HG03558 (cell line): Measurements from ENCODE around the gene ISCU.

Source experiments
- ATAC-seq: cut with Tn5 transposase; IDR thresholded peaks from one replicate; pipeline ENCODE4 v1.9.1; 2021; ENCODE audit warnings: moderate number of reproducible peaks; ENCODE audit not compliant: unreplicated experiment; ENCODE audit errors: extremely low read depth

Gene ISCU

GRCh38 chr12:108562348-108563135, at the start of gene ISCU:
TSS of gene ISCU (plus strand) at chr12:108562596. CDS start at chr12:108562623, 27 bp downstream.
- peak; percentile 35 for ATAC-seq

DNA sequence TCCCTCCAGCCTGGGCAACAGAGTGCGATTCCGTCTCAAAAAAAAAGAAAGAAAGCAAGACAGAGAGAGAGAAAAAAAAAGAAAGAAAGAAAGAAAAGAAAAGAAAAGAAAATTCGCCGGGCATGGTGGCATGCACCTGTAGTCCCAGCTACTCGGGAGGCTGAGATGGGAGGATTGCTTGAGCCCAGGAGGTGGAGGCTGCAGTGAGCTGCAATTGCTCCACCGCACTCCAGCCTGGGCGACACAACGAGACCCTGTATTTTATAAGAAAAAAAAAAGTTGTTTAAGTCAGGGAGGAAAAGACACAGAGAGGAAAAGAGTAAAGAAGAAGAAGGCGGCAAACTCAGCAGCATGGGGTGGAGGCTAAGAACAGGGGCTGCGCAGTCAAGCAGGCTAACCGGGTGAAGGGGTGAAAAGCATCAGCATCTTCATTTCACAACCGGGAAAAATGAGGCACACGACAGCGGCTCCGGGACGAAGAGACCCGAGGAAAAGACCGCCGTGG, 47.9 kb upstream of the ISCU start:
- no peak for ATAC-seq

DNA sequence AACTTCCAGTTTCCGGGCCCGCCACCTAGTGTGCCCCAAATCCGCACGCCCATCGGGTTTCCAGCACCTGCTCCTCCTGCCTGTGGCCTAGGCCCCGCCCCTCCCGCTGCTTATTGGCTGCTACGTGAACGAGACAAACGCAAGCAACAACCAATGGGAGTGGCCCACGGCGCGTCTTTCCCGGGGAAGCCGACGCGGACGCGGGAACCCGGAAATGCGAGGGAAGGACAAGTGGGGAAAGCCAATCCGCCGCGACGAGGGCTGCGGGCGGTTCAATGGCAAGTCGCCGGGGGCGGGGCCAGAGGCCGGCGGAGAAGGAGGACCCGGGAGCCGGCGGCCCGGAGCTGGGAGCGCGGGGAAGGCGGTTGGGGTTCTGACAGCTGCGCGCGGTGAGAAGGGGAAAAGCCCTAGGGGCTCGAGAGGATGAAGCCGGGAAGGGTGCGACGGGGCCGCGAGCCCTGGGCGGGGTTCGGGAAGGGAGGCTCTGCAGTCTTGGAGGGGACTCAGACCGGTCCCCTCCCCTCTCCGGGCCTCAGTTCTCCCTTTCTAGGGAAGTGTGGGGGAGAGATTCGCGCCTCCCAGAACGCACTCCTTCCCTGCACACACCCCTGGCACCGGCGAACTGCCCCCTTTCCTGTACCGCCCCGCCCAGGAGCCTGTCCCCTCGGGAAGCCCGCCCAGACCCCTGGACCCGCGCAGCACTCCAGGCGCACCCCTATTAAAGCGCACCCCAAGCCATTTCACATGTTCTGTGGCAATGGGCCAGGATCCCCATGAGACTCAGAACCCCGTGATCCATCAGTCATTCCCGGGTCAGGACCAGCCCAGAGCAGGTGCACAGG, 47.2 kb upstream of the ISCU start, which contains the start of gene FICD:
Gene FICD, plus strand, starts transcription at position 305 of the 842 bp plus-strand sequence. CDS start 1,696 bp downstream, outside the sequence.
- peak; percentile 59 for ATAC-seq

DNA sequence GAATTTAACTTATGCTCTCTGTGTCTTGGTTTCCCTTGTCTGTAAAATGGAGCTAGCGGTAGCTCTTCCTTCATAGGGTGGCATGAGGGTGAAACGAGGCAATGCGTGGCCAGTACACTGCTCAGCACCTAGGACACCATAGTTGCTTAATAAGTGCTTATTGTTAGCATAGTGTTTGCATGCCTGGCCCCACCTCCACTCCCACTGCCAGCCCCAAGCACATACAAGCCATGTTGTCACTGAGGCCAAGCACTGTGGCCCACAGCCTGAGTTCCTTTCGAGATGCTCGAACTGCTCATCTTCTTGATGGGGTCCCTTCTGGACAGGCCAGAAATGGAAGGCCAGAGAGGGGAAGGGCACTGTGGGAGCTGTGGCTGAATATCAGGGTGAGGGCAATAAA, 46.5 kb upstream of the ISCU start:
- ATAC-seq: no peak

GRCh38 chr12:108516511-108517275, 45.7 kb upstream of the ISCU start:
- ATAC-seq: no peak

GRCh38 chr12:108517288-108518100, 44.9 kb upstream of the ISCU start:
- no peak for ATAC-seq

DNA sequence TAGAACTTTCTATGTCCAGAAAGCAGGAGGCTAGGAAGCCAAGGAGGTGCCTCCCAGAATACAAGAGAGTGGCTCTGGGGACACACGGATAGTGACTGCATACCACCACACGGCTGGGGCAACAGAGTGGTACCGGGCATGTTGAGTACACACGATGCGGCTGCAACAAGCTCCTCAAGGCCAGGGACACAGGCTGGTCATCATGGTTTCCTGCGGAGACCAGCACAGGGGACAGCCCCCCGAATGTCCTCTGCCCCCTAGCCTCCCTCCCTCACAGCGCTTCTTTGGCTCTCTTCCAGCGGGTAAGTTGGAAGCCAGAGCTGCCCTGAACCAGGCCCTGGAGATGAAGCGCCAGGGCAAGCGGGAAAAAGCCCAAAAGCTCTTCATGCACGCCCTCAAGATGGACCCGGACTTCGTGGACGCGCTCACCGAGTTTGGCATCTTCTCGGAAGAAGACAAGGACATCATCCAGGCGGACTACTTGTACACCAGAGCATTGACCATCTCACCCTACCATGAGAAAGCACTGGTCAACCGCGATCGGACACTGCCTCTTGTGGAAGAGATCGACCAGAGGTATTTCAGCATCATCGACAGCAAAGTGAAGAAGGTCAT, 44.2 kb upstream of the ISCU start:
- no peak for ATAC-seq

DNA sequence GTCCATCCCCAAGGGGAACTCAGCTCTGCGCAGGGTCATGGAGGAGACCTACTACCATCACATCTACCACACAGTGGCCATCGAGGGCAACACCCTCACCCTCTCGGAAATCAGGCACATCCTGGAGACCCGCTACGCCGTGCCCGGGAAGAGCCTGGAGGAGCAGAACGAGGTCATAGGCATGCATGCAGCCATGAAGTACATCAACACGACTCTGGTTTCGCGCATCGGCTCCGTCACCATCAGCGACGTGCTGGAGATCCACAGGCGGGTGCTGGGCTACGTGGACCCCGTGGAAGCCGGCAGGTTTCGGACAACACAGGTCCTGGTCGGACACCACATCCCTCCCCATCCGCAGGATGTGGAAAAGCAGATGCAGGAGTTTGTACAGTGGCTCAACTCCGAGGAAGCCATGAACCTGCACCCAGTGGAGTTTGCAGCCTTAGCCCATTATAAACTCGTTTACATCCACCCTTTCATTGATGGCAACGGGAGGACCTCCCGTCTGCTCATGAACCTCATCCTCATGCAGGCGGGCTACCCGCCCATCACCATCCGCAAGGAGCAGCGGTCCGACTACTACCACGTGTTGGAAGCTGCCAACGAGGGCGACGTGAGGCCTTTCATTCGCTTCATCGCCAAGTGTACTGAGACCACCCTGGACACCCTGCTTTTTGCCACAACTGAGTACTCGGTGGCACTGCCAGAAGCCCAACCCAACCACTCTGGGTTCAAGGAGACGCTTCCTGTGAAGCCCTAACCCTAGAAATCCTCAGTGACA, 43.5 kb upstream of the ISCU start:
- ATAC-seq: no peak

DNA sequence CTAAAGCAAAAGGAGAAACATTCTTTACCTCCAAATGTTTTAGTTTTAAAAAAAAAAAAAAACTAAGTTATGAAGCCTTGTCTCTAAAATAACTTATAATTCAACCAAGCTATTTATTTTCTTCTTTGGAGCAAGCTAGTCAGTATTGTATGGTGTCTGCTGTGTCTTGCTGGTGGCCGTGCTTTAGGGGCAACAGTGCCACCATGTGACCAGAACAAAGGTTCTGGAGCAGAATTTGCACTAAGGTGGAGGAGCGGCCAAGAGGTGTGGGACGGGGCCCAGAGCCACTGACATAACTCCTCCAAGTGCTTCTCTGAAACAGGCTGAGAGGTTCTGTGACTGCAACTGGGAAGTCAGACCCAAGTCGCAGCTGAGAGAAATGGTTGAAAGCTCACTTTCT, 42.8 kb upstream of the ISCU start:
- no peak for ATAC-seq

DNA sequence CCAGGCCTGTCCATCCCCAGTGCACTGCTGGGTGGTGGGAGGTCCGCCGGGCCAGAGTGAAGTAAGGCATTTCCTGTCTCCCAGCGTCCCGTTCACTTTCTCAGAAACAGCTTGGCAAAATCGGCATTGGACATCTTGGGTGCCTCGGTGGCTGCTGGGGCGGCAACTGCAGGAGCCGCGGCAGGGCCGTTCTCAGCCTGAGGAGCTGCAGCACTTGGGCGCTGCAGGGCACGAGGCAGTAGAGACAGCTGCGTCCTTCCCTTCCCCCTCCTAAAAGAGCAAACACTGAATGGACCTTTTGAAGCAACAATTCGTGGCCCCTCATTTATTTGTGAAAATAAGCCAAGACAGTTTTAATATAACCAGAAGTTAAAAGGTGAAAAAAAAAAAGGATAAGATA, 39.0 kb upstream of the ISCU start:
- no peak for ATAC-seq

DNA sequence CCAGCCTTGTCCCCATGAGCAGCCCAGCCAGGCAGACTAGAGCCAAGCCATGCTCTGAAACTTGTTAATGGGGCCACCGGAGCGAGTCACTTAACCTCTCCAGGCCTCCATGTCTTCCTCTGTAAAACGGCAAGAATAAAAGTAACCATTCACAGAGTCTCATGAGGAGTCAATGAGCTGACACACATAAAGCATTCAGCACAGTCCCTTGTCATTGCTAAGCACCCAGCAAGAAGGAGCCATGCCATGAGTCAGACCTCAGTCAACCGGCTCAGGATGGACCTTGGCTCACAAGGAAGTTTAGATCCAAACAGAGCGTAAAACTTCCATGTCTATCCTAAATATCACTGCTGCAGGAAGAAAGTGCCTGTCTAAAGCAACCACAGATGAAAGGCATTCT, 36.7 kb upstream of the ISCU start:
- ATAC-seq: no peak

DNA sequence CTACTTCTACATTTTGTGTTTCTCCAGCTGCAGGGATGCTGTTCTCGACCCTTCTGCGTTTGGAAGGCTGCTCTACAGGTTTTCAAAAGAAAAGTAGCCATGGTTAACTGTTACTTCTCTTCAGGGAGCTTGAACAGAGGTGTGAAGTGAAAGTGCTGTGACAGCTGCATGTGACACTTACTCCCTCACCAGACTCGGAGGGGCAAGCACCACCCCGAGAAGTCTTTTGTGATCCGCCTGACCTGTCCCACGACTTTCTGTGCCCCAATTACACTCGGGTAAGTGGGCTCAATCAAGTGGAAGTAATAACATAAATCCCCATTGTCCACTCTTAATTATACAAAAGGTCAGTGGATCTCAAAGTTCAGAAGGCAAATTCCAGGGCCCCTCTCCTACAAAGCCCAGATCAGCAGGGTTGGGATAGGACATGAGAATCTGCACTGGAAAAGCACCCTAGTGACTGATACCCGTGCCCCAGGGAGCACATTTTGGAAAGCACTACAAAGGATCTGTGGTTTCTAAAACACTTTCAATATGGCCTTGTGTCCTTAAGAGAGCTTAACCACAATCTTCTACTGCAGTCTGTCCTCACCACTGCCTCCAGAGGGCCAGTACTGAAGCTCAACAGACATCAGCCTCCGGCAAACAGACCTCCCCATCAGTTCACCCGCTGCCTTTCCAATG, 35.8 kb upstream of the ISCU start:
- ATAC-seq: no peak

DNA sequence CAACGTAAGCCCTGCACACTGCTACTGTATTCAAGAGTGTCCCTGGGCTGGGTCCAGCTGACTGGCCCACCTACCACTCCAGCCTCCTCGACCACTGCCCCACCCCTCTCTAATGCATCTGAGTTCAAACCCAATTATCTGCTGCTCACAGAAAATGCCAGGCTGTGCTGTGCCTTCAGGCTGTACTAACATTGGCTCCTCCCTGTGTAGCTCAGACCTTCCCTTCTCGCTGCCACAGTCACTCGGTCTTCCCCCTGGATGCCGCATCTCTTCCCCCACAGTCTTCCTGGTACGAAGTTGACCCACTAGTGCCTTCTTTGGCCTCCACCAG, 35.3 kb upstream of the ISCU start:
- no peak for ATAC-seq

DNA sequence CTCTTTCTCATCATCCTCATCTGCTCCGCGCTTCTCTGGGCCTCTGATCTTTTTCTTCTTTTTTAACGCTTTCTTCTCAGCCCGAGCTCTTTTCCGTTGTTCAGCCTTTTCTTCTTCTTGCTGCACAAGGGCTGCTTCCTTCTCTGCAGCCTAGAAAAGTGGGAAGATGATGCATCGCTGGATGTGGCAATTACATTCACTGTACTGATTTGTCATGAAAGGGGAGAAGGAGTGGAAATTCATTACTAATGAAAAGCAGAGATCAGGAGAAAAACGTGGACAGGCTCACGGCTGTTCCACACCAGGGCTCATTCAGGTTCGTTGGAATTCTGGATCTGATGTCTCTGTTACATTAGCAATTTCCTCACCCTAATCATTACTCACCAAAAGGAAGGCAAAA, 32.2 kb upstream of the ISCU start:
- ATAC-seq: no peak

DNA sequence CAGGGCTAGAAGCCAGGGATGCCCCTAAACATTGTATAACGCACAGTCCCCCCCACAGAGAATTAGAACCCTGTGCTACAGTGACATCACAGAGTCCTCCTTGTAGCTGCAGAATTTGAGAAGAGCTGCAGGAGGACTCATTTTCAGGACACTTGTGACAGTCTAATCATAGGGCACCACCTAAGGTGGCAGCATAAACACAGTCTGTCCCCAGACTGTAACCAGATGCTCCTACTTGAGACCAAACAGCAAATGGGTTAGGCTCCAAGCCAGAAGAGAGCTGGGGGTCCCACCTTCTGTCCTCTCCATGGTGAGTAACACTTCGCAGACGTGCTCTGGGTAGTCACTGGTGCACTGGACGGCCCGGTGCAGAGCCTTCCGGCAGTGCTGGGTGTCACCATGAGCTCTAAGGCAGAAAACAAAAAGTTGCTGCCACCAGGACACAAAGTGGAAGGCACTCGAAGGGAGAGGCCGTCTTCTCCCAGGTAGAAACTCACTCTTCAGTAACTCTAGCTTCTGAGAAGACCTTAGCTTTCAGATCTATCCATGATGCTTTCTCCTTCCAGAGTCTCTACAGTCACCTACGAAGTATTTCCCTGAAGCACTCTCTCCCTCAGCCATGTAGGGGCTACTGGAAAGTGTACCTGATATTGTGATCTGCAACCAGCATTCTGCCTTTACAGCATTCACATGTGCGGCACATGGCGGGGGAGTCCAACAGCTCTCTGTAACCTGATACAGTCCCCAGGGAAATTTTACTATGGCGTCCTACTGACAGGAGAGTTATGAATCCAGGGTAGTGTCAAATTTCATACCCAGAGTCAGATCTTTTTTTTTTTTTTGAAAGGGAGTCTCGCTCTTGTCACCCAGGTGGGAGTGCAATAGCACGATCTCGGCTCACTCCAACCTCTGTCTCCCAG, 30.2 kb upstream of the ISCU start:
- ATAC-seq: no peak

- ATAC-seq: no peak
These were observed 24.2 kb upstream of the ISCU start for GRCh38 chr12:108538146-108538545.

DNA sequence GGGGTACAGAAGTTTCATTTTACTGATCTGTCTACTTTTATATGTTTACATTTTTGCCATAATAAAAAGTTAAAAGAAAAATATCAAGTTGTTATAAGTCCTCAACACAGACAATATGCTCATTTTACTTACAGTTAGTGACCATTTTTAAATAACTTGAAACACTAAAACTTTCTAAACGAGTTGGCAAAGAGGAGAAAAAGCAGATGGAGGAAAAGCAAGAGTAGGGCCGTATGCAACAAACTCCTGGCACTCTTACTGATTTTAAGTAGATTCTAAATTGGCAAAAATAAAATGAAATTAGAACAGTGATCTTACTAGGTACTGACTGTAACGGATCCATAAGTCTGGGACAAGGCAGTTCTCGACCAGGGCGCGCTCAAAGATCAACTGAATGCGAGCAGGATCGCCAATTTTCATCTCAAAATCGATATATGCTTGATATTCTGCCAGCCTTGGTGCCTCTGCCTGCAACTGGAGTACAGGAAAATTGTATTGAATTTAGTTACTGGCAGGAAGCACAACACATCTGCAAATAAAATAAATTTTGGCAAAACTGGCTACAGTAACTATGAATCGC, 23.7 kb upstream of the ISCU start:
- no peak for ATAC-seq
